ENCODE results near the gene RND1.
"Not testable (repeated sequence)": the region's sequence is repeated elsewhere in the genome, so short reads cannot be mapped to it uniquely, and the experiment has no call there.

RND1 gene

DNA sequence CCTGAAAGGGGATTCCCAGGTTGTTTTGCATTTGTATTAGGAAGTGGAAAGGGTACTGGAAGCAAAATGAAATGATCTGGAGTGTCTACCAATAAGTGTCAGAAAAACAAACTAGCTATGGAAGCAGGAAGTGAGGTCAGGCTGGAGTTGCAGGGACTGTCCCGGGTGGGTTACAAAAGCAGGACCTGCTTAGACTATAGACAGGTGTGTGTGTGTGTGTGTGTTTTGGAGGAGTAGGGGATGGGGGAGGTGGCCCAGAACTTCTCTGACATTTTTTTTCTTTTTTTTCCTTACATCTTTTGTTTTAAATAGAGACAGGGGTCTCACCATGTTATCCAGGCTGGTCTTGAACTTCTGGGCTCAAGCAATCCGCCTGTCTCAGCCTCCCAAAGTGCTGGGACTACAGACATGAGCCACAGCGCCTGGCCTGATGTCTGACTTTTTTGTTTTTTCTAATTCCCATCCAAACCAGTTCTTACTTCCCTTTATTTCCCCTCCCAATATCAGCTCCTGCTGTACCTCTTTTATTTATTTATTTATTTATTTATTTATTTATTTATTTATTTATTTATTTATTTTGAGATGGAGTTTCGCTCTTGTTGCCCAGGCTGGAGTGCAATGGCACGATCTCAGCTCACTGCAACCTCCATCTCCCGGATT lies 512 bp upstream of the RND1 start:
- H3K4me3 ChIP-seq (ENCODE audit: low read depth, low read length) = peak overlapping the region; percentile 57
- TF ChIP-seq, protein P1, sequence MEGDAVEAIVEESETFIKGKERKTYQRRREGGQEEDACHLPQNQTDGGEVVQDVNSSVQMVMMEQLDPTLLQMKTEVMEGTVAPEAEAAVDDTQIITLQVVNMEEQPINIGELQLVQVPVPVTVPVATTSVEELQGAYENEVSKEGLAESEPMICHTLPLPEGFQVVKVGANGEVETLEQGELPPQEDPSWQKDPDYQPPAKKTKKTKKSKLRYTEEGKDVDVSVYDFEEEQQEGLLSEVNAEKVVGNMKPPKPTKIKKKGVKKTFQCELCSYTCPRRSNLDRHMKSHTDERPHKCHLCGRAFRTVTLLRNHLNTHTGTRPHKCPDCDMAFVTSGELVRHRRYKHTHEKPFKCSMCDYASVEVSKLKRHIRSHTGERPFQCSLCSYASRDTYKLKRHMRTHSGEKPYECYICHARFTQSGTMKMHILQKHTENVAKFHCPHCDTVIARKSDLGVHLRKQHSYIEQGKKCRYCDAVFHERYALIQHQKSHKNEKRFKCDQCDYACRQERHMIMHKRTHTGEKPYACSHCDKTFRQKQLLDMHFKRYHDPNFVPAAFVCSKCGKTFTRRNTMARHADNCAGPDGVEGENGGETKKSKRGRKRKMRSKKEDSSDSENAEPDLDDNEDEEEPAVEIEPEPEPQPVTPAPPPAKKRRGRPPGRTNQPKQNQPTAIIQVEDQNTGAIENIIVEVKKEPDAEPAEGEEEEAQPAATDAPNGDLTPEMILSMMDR (IDR thresholded peaks at IDR 0.05; ENCODE audit: low read depth, low read length) = no peak
- no peaks in the 10 kb centered on the region for H3K9me3 ChIP-seq (ENCODE audit: severe bottlenecking)
- no peak for DNase-seq
- H3K27me3 ChIP-seq (ENCODE audit: insufficient read depth, low read depth, severe bottlenecking) = no peaks in the 10 kb centered on the region
- H3K36me3 ChIP-seq = no peaks in the 10 kb centered on the region
- peak overlapping the region; percentile 29 for H3K27ac ChIP-seq

DNA sequence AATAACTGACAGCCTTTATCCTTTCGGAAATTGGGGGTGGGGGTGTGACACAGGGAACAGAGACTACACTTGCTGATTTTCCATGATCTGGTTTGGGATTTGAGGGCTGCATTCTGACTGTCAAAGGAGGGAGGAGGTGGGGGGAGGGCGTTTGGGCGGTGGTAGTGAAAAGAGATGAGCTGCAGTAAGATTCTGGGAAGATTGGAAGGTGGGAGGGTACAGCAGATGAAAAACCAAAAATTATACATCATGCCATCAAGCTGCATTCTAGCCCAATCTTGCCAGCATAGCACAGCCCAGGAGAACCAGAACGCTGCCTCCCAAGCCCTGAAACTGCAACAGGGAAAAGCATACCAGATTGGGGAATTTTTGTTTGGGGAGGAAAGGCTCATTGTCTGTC lies 2.4 kb downstream of the RND1 start:
- no peak overlapping the region for H3K4me3 ChIP-seq (ENCODE audit: low read depth, low read length)
- H3K36me3 ChIP-seq = no peaks in the 10 kb centered on the region
- H3K27me3 ChIP-seq (ENCODE audit: insufficient read depth, low read depth, severe bottlenecking) = no peaks in the 10 kb centered on the region
- DNase-seq = no peak
- no peaks in the 10 kb centered on the region for H3K9me3 ChIP-seq (ENCODE audit: severe bottlenecking)
- TF ChIP-seq, protein P1 (IDR thresholded peaks at IDR 0.05; ENCODE audit: low read depth, low read length) = no peak
- H3K27ac ChIP-seq = no peak overlapping the region

DNA sequence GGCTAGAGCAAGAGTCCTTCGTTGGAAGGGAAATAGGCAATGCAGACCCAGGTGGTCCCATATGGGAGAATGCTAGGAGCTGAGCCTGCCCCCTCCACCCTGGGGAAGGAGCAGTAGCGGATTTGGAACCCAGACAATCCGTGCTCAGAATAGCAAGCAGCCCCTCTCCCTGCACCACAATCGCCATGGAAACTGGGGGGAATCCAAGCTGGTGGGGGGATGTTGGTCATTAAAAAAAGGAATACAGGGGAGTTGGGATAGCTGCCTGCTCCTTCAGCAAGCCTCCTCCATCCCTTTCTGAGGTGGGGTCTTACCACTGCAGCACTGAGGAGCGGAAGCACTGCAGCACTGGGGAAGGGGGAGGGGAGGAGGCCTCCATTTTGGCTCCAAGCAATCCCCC lies 2.9 kb downstream of the RND1 start:
- Histone ChIP-seq H3K36me3 (no peaks in the 10 kb centered on the region), H3K27ac (no peak overlapping the region), H3K27me3 (ENCODE audit: insufficient read depth, low read depth, severe bottlenecking) (no peaks in the 10 kb centered on the region), H3K9me3 (ENCODE audit: severe bottlenecking) (no peaks in the 10 kb centered on the region), H3K4me3 (ENCODE audit: low read depth, low read length) (no peak overlapping the region)
- DNase-seq = no peak
- TF ChIP-seq, protein P1 (IDR thresholded peaks at IDR 0.05; ENCODE audit: low read depth, low read length) = no peak

DNA sequence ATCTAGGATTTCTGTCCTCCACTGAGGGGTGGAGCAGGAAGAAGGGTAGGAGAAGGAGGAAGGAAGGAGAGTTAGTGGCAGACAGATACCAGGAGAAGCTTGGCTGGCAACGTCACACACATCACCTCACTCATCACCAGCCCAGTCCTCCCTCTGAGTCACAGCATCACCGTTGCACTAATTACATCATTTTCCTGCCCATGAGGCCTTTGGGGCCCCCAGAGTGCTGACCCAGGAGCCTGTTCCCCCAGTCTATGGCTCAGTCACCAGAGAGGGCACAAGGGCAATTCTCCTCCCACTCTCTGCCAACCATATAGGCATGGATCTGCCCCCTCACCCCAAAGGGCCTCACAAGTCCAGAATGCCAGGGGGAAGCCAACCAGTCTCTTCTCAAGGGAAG lies 4.6 kb downstream of the RND1 start:
- Histone ChIP-seq H3K4me3 (ENCODE audit: low read depth, low read length) (no peak overlapping the region), H3K9me3 (ENCODE audit: severe bottlenecking) (no peaks in the 10 kb centered on the region), H3K36me3 (no peaks in the 10 kb centered on the region), H3K27me3 (ENCODE audit: insufficient read depth, low read depth, severe bottlenecking) (no peaks in the 10 kb centered on the region), H3K27ac (no peak overlapping the region)
- no peak for DNase-seq
- TF ChIP-seq, protein P1 (IDR thresholded peaks at IDR 0.05; ENCODE audit: low read depth, low read length) = no peak

DNA sequence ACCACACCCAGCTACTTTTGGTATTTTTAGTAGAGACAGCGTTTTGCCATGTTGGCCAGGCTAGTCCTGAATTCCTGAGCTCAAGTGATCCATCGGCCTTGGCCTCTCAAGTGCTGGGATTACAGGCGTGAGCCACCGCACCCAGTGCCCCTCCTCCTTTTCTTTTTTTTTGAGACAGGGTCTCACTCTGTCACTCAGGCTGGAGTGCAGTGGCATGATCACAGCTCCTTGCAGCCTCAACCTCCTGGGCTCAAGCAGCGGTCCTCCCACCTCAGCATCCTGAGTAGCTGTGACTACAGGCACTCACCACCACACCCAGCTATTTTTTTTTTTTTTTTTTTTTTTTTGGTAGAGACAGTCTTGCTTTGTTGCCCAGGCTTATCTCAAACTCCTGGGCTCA lies 5.4 kb downstream of the RND1 start:
- not testable (repeated sequence) for H3K9me3 ChIP-seq (ENCODE audit: severe bottlenecking); DNase-seq; H3K4me3 ChIP-seq (ENCODE audit: low read depth, low read length); H3K36me3 ChIP-seq; H3K27me3 ChIP-seq (ENCODE audit: insufficient read depth, low read depth, severe bottlenecking); H3K27ac ChIP-seq

DNA sequence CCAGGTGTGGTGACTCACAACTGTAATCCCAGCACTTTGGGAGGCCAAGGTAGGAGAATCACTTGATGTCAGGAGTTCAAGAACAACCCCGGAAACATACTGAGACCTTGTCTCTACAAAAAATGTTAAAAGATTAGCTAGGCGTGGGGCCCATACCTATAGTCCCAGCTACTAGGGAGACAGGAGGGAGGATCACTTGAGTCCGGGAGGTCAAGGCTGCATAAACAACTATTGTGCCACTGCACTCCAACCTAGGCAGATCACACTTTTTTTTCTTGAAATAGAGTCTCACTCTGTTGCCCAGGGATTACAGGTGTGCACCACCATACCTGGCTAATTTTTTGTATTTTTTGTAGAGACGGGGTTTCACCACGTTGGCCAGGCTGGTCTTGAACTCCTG lies 6.1 kb downstream of the RND1 start:
- TF ChIP-seq, protein P1 (IDR thresholded peaks at IDR 0.05; ENCODE audit: low read depth, low read length) = no peak
- Histone ChIP-seq H3K27ac (no peak overlapping the region), H3K9me3 (ENCODE audit: severe bottlenecking) (no peaks in the 10 kb centered on the region), H3K27me3 (ENCODE audit: insufficient read depth, low read depth, severe bottlenecking) (no peaks in the 10 kb centered on the region), H3K4me3 (ENCODE audit: low read depth, low read length) (no peak overlapping the region), H3K36me3 (no peaks in the 10 kb centered on the region)
- no peak for DNase-seq
